Upper lobe of left lung (tissue), 6 donors: ENCODE measurements around the gene WDR81. TPM values are rescaled to one million over a fixed set of nuclear protein-coding genes. Genes with fewer than 3 reads are reported as not detected.

Experiments used
- ATAC-seq, 2 donors: fragments of 200-7000 bp; cut with Tn5 transposase; one replicate each; pipeline ENCODE4 v1.9.1; 2022; ENCODE audit warnings: mild to moderate bottlenecking in 2 of 2, moderate library complexity in 2 of 2; ENCODE audit not compliant: low FRiP score in 2 of 2
- DNase-seq, 2 donors: peaks; one replicate each; pipeline ENCODE4 v3.0.0-alpha.2; 2019 to 2020
- H3K27ac ChIP-seq, 4 donors: fragments of 200-600 bp; sonication (generic); one replicate each; pipeline ENCODE4 v1.5.1; 2016 to 2019
- H3K27me3 ChIP-seq, 4 donors: fragments of 200-600 bp; sonication (generic); one replicate each; pipeline ENCODE4 v1.5.1; 2017 to 2019
- H3K36me3 ChIP-seq, 4 donors: fragments of 200-600 bp; sonication (generic); one replicate each; pipeline ENCODE4 v1.5.1; 2016 to 2019
- H3K4me1 ChIP-seq, 4 donors: fragments of 200-600 bp; sonication (generic); one replicate each; pipeline ENCODE4 v1.5.1; 2018 to 2019
- H3K4me3 ChIP-seq, 4 donors: fragments of 200-600 bp; sonication (generic); one replicate each; pipeline ENCODE4 v1.5.1; 2017 to 2019; ENCODE audit warnings: mild to moderate bottlenecking in 2 of 4, moderate library complexity in 1 of 4
- H3K9me3 ChIP-seq, 4 donors: fragments of 200-600 bp; sonication (generic); one replicate each; pipeline ENCODE4 v1.5.1; 2018 to 2019
- CTCF ChIP-seq, 6 experiments: fragments of 450-650 bp in 4 of 6; fragments of 200-600 bp in 2 of 6; sonication (generic) in 2 of 6; IDR thresholded peaks; one replicate each; pipeline ENCODE4 v1.5.1; 2016 to 2019; ENCODE audit warnings: antibody characterized with exemption in 6 of 6
- EP300 ChIP-seq, 4 donors: sonication (generic); formaldehyde crosslinking; IDR thresholded peaks; one replicate each; pipeline ENCODE4 v1.5.1; 2017; ENCODE audit warnings: antibody characterized with exemption in 4 of 4, control low read depth in 2 of 4
- POLR2A ChIP-seq, 4 donors: fragments of 450-650 bp; IDR thresholded peaks; one replicate each; pipeline ENCODE4 v1.5.1; 2016 to 2017; ENCODE audit warnings: antibody characterized with exemption in 4 of 4, mild to moderate bottlenecking in 2 of 4
- POLR2AphosphoS5 ChIP-seq, 2 donors: sonication (generic); formaldehyde crosslinking; IDR thresholded peaks; one replicate each; pipeline ENCODE4 v1.5.1; 2017; ENCODE audit warnings: antibody characterized with exemption in 2 of 2
- WGBS, 2 donors: methylation state at CpG; one replicate each; pipeline ENCODE4 v1.1.5; 2017 to 2018; 5-methylcytosine and 5-hydroxymethylcytosine counted together
- total RNA-seq, 6 donors: library from RNA; depleted of rRNA in 4 of 6; stranded (reverse); fragments of >200 nt in 4 of 6; gene quantifications; one replicate each; pipeline versions ENCODE4 v1.1.0 to v1.2.1, GENCODE V29; 2016 to 2021
- donor health status: DM: no; HTN: no; CAD: no; lungs with moderate emphysema.
- donor health status: DM: no; HTN: yes; CAD: no; lungs with severe emphysema.

The WDR81 gene
- total RNA-seq, 6 donors from 2014 or later, result 47.4 to 162 (median 60.8) TPM

- WGBS, 2 donors, result 72 to 91% methylated on average over 8 to 9 of the region's 10 CpGs
- Histone ChIP-seq H3K4me1 (peaks cover 6 to 55% (median 43%) of the 10 kb centered on the region in 4 donors), H3K27ac (peak overlapping the region; percentile 58 to 91 (median 80))
Measured at GRCh38 chr17:1731194-1731506, 6.6 kb downstream of the WDR81 start.

DNA sequence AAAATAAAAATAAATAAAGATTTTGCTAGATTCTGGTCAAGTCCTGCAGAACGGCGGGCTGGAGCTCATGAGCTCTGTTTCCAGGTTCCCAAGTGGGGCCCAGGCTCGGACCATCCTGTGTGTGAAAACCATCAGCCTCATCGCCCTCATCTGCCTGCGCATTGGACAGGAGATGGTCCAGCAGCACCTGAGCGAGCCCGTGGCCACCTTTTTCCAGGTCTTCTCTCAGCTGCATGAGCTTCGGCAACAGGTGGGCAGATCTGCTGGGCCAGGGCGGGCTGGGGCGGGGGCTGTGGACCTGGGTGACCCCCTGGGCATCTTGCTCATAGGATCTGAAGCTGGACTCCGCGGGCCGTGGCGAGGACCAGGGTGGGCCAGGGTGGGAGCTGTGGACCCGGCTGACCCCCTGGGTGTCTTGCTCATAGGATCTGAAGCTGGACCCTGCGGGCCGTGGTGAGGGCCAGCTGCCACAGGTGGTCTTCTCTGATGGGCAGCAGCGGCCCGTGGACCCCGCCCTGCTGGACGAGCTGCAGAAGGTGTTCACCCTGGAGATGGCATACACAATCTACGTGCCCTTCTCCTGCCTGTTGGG lies 7.8 kb downstream of the WDR81 start:
- Histone ChIP-seq H3K9me3 (no peaks in the 10 kb centered on the region), H3K4me1 (peaks cover 11 to 53% (median 46%) of the 10 kb centered on the region in 4 donors), H3K36me3 (peaks cover 19 to 73% (median 65%) of the 10 kb centered on the region in 4 donors), H3K27ac (no peak overlapping the region), H3K27me3 (no peaks in the 10 kb centered on the region), H3K4me3 (no peak overlapping the region)
- DNase-seq (peak in 1 of 2 donors; percentile 82), ATAC-seq (no peak)
- TF ChIP-seq POLR2A (IDR thresholded peaks at IDR 0.05) (no peak), EP300 (IDR thresholded peaks at IDR 0.05) (no peak), CTCF (IDR thresholded peaks at IDR 0.05) (no peak), POLR2AphosphoS5 (IDR thresholded peaks at IDR 0.05) (no peak)
- WGBS, 2 donors, result 96 to 98% methylated on average over 7 to 22 of the region's 22 CpGs

More at GRCh38 chr17:1731194-1731506, 6.6 kb downstream of the WDR81 start:
- Histone ChIP-seq H3K36me3 (peaks cover 19 to 76% (median 68%) of the 10 kb centered on the region in 4 donors), H3K9me3 (no peaks in the 10 kb centered on the region), H3K4me3 (no peak overlapping the region), H3K27me3 (no peaks in the 10 kb centered on the region)
- ATAC-seq (no peak), DNase-seq (no peak)
- TF ChIP-seq CTCF (IDR thresholded peaks at IDR 0.05) (no peak), EP300 (IDR thresholded peaks at IDR 0.05) (no peak), POLR2A (IDR thresholded peaks at IDR 0.05) (no peak), POLR2AphosphoS5 (IDR thresholded peaks at IDR 0.05) (no peak)

DNA sequence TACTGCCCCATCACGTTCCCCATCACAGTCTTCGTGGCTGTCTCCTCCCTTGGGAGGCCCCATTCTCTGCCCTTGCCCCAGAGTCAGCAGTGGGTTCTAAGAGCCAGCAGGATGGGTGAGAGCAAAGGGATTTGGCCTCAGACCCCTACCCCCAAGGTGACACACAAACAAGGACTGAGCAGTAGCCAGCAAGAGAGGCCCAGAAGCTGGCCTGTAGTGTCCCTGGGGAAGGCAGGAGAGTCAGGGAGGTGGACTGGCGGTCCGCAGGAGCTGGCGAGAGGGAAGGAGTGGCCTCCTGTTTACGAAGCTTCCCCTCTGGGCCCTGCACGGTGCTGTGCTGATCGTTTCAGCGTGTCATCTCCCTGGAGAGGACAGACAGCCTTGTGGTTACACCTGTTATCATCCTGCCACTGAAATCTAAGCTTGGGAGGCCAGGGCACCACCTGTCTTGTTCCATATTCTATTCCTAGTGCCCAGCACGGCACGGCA lies 8.4 kb downstream of the WDR81 start:
- H3K27ac ChIP-seq, result no peak overlapping the region
- no peak overlapping the region for H3K4me3 ChIP-seq
- H3K9me3 ChIP-seq, result no peaks in the 10 kb centered on the region
- DNase-seq (no peak), ATAC-seq (no peak)
- H3K4me1 ChIP-seq, result peaks cover 12 to 53% (median 47%) of the 10 kb centered on the region in 4 donors
- TF ChIP-seq POLR2AphosphoS5 (IDR thresholded peaks at IDR 0.05), result no peak
- peaks cover 19 to 73% (median 65%) of the 10 kb centered on the region in 4 donors for H3K36me3 ChIP-seq
- no peaks in the 10 kb centered on the region for H3K27me3 ChIP-seq
- 81 to 85% methylated on average over 9 to 11 of the region's 11 CpGs for WGBS, 2 donors

GRCh38 chr17:1733759-1734158 lies 9.3 kb downstream of the WDR81 start:
- H3K4me3 ChIP-seq, result no peak overlapping the region
- peaks cover 12 to 51% (median 42%) of the 10 kb centered on the region in 4 donors for H3K4me1 ChIP-seq
- no peak for TF ChIP-seq POLR2AphosphoS5 (IDR thresholded peaks at IDR 0.05)
- no peaks in the 10 kb centered on the region for H3K27me3 ChIP-seq
- no peak overlapping the region for H3K27ac ChIP-seq
- 93 to 94% methylated on average over 8 to 33 of the region's 38 CpGs for WGBS, 2 donors
- no peaks in the 10 kb centered on the region for H3K9me3 ChIP-seq
- H3K36me3 ChIP-seq, result peaks cover 15 to 72% (median 60%) of the 10 kb centered on the region in 4 donors
- peak in 1 of 2 donors; percentile 83 for DNase-seq
- no peak for ATAC-seq

DNA sequence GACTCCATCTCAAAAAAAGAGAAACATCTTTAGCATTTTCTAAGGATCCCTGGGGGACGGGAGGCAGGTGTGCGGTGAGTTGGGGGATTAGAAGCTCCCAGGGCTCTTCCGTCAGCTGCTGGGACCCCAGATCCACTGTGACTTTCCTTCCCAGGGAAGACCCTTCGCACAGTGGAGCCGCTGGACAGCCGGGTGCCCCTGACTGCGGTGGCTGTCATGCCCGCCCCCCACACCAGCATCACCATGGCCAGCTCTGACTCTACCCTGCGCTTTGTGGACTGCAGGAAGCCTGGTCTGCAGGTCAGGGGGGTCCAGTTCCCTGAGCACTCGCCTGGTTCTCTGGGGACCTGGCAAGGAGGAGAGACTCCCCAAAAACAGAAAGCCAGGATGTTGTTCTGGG lies 10.9 kb downstream of the WDR81 start:
- 98 to 100% methylated on average over 3 to 10 of the region's 10 CpGs for WGBS, 2 donors
- Histone ChIP-seq H3K36me3 (peaks cover 15 to 70% (median 56%) of the 10 kb centered on the region in 4 donors), H3K27me3 (no peaks in the 10 kb centered on the region), H3K9me3 (no peaks in the 10 kb centered on the region), H3K27ac (peak overlapping the region in 2 of 4 donors; percentile 62 to 77), H3K4me1 (peaks cover 12 to 35% (median 30%) of the 10 kb centered on the region in 4 donors), H3K4me3 (no peak overlapping the region)
- no peak for TF ChIP-seq EP300 (IDR thresholded peaks at IDR 0.05)
- TF ChIP-seq CTCF (IDR thresholded peaks at IDR 0.05), result no peak
- TF ChIP-seq POLR2A (IDR thresholded peaks at IDR 0.05), result no peak
- TF ChIP-seq POLR2AphosphoS5 (IDR thresholded peaks at IDR 0.05), result no peak
- no peak for ATAC-seq
- peak in 1 of 2 donors; percentile 44 for DNase-seq
